ENCODE results near the gene PFKFB3.
"Not testable (repeated sequence)": the region's sequence is repeated elsewhere in the genome, so short reads cannot be mapped to it uniquely, and the experiment has no call there.

The PFKFB3 gene

GRCh38 chr10:6203331-6204062 is 765 bp downstream of the PFKFB3 start:
- peak overlapping the region; percentile 57 for H3K4me3 ChIP-seq (replicated peaks; ENCODE audit: insufficient read depth, low read length)
- peak in 1 of 2 experiments; percentile 1 for DNase-seq (ENCODE audit: low read depth in 1 of 2, low spot score in 1 of 2)
- H3K27ac ChIP-seq (replicated peaks): no peak overlapping the region
- H3K27me3 ChIP-seq (ENCODE audit: insufficient read depth, poor library complexity, severe bottlenecking): no peaks in the 10 kb centered on the region
- TF ChIP-seq CTCF (IDR thresholded peaks at IDR 0.05; ENCODE audit: insufficient read depth, low read length): no peak
- no peak for TF ChIP-seq SPI1 (IDR thresholded peaks at IDR 0.05; ENCODE audit: borderline replicate concordance, low read depth)

- Histone ChIP-seq H3K4me3 (replicated peaks; ENCODE audit: insufficient read depth, low read length) (peak overlapping the region; percentile 57), H3K27me3 (ENCODE audit: insufficient read depth, poor library complexity, severe bottlenecking) (no peaks in the 10 kb centered on the region), H3K27ac (replicated peaks) (no peak overlapping the region)
- DNase-seq (ENCODE audit: low read depth in 1 of 2, low spot score in 1 of 2): no peak
- TF ChIP-seq REST (IDR thresholded peaks at IDR 0.05; ENCODE audit: insufficient replicate concordance, low read depth) (no peak), CTCF (IDR thresholded peaks at IDR 0.05; ENCODE audit: insufficient read depth, low read length) (no peak), POLR2AphosphoS5 (IDR thresholded peaks at IDR 0.05; ENCODE audit: low read depth) (no peak), SPI1 (IDR thresholded peaks at IDR 0.05; ENCODE audit: borderline replicate concordance, low read depth) (no peak), GABPA (IDR thresholded peaks at IDR 0.05; ENCODE audit: low read depth) (no peak)
Measured at GRCh38 chr10:6204063-6204340, 1.3 kb downstream of the PFKFB3 start.

- DNase-seq (ENCODE audit: low read depth in 1 of 2, low spot score in 1 of 2): no peak
- Histone ChIP-seq H3K27me3 (ENCODE audit: insufficient read depth, poor library complexity, severe bottlenecking) (no peaks in the 10 kb centered on the region), H3K4me3 (replicated peaks; ENCODE audit: insufficient read depth, low read length) (peak overlapping the region; percentile 57; the same call in 1 of the 2 replicates), H3K27ac (replicated peaks) (no peak overlapping the region)
- TF ChIP-seq CTCF (IDR thresholded peaks at IDR 0.05; ENCODE audit: insufficient read depth, low read length) (no peak), POLR2AphosphoS5 (IDR thresholded peaks at IDR 0.05; ENCODE audit: low read depth) (no peak)
Measured at GRCh38 chr10:6204341-6205191, 1.8 kb downstream of the PFKFB3 start.

- not testable (repeated sequence) for H3K27ac ChIP-seq (replicated peaks); H3K4me3 ChIP-seq (replicated peaks; ENCODE audit: insufficient read depth, low read length); DNase-seq (ENCODE audit: low read depth in 1 of 2, low spot score in 1 of 2); H3K27me3 ChIP-seq (ENCODE audit: insufficient read depth, poor library complexity, severe bottlenecking)
Measured at GRCh38 chr10:6206486-6206885, 3.8 kb downstream of the PFKFB3 start.

- Histone ChIP-seq H3K27ac (replicated peaks) (no peak overlapping the region), H3K27me3 (ENCODE audit: insufficient read depth, poor library complexity, severe bottlenecking) (no peaks in the 10 kb centered on the region), H3K4me3 (replicated peaks; ENCODE audit: insufficient read depth, low read length) (no peak overlapping the region)
- TF ChIP-seq SPI1 (IDR thresholded peaks at IDR 0.05; ENCODE audit: borderline replicate concordance, low read depth) (no peak), POLR2AphosphoS5 (IDR thresholded peaks at IDR 0.05; ENCODE audit: low read depth) (no peak), GABPA (IDR thresholded peaks at IDR 0.05; ENCODE audit: low read depth) (no peak), REST (IDR thresholded peaks at IDR 0.05; ENCODE audit: insufficient replicate concordance, low read depth) (no peak), CTCF (IDR thresholded peaks at IDR 0.05; ENCODE audit: insufficient read depth, low read length) (no peak)
- DNase-seq (ENCODE audit: low read depth in 1 of 2, low spot score in 1 of 2): peak in 1 of 2 experiments; percentile 27
Measured at GRCh38 chr10:6207658-6208057, 4.9 kb downstream of the PFKFB3 start.

Measured in HL-60 (cell line).